ENCODE measurements around the gene CD302. TPM values are rescaled to one million over a fixed set of nuclear protein-coding genes. Genes with fewer than 3 reads are reported as not detected.
"Not testable (repeated sequence)": the region's sequence is repeated elsewhere in the genome, so short reads cannot be mapped to it uniquely, and the experiment has no call there.

CD302 gene
- polyA plus RNA-seq, 3 donors = 10.5 to 11.2 (median 10.9) TPM

GRCh38 chr2:159758239-159758638 lies 39.8 kb downstream of the CD302 start:
- no peak for DNase-seq

- no peak for DNase-seq
These were observed 42.2 kb downstream of the CD302 start for GRCh38 chr2:159755788-159756187.

DNA sequence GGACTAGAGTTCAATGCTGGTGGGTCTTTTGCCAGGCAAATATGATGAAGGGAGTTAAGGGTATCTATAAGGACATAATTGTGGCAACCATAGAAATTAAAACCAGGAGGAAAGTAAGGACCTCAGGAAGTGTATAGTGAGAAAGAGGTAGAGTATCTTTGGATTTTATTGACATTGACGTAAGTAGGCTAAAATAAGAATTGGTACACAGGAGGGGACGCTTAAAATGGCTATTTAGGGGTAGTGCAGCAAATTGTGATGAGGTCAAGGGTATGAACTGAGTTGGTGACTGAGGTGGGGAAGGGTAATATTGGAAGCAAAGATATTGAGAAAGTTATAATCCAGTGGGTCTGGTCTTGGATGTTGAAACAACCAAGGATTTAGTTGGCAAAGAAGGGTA lies 43.0 kb downstream of the CD302 start:
- no peak for DNase-seq

- no peak for DNase-seq
These were observed 44.2 kb downstream of the CD302 start for GRCh38 chr2:159753797-159754196.

- DNase-seq = no peak
These were observed 47.1 kb downstream of the CD302 start for GRCh38 chr2:159750873-159751272.

DNA sequence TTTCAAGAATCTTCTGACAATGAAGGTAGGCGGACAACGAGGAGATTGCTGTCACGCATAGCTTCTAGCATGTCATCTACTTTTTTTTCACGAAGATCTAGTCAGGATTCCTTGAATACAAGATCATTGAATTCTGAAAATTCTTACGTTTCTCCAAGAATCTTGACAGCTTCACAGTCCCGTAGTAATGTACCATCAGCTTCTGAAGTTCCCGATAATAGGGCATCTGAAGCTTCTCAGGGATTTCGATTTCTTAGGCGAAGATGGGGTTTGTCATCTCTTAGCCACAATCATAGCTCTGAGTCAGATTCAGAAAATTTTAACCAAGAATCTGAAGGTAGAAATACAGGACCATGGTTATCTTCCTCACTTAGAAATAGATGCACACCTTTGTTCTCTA lies 49.9 kb downstream of the CD302 start:
- no peak for DNase-seq

DNA sequence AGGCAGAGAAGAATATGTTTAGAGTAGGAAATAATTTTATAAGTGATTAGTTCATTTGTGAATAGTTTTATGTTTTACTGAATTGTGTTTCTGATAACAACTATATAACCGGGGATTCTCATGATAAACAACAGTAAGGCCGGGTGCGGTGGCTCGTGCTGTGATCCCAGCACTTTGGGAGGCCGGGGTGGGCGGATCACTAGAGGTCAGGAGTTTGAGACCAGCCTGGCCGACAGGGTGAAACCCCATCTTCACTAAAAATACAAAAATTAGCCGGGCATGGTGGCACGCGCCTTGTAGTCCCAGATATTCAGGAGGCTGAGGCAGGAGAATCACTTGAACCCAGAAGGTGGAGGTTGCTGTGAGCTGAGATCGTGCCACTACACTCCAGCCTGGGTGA lies 52.8 kb downstream of the CD302 start:
- not testable (repeated sequence) for DNase-seq

- no peak for DNase-seq
These were observed 53.6 kb downstream of the CD302 start for GRCh38 chr2:159744363-159744762.

GRCh38 chr2:159742846-159743245 lies 55.2 kb downstream of the CD302 start:
- no peak for DNase-seq

GRCh38 chr2:159738509-159739390 lies 59.3 kb downstream of the CD302 start:
- no peak for DNase-seq

GRCh38 chr2:159737917-159738296 lies 60.1 kb downstream of the CD302 start:
- no peak for DNase-seq

- no peak for DNase-seq
These were observed 60.6 kb downstream of the CD302 start for GRCh38 chr2:159737292-159737916.

GRCh38 chr2:159736048-159736447 lies 62.0 kb downstream of the CD302 start:
- no peak for DNase-seq

DNA sequence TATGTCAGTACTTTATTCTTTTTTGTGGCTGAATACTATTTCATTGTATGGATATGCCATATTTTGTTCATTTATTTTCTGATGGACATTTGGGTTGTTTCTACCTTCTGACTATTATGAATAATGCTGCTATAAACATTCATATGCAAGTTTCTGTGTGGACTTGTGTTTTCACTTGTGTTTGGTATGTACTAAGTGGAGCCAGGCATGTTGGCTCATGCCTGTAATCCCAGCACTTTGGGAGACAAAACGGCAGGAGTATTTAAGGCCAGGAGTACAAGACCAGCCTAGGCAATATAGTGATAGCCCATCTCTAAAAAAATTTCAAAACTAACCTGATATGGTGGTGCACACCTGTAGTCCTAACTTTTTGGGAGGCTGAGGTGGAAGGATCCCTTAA lies 62.4 kb downstream of the CD302 start:
- DNase-seq = no peak

DNA sequence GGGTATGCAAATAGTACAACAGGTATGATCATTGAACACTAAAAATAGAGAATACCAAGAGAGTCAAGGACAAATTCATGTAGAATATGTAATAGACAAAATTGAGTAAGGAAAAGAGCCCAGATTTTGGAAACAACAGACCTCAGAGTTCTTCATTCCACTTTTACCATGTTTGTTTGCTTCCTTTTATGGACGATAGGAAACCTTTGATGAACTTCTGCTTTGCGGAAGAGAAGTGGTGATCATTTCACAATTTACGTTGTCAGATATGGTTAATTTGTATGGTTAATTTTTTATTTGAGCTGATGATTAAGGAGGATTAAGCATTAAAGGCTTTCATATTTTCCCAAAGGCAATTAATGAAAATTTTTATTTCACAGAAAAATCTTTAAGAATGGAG lies 69.4 kb downstream of the CD302 start:
- DNase-seq = no peak

DNA sequence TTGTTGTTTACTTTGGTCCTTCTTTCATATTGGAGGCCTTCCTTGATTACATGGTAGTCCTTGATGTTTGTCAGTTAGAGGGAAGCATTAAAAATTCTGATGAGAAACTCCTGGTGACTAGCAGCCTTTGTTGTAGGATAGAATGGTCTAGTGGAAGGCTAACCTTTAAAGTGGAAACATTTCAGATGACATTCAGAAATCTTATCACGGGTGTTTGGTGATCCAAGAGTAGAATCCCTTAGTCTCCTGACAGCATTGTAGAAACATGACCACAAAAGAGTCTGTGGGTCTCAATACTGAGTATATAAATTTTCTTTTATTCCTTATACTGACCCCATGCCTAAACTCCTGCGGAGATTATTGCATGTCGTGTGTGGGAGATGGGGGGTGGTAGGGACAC lies 72.3 kb downstream of the CD302 start:
- DNase-seq = no peak

DNA sequence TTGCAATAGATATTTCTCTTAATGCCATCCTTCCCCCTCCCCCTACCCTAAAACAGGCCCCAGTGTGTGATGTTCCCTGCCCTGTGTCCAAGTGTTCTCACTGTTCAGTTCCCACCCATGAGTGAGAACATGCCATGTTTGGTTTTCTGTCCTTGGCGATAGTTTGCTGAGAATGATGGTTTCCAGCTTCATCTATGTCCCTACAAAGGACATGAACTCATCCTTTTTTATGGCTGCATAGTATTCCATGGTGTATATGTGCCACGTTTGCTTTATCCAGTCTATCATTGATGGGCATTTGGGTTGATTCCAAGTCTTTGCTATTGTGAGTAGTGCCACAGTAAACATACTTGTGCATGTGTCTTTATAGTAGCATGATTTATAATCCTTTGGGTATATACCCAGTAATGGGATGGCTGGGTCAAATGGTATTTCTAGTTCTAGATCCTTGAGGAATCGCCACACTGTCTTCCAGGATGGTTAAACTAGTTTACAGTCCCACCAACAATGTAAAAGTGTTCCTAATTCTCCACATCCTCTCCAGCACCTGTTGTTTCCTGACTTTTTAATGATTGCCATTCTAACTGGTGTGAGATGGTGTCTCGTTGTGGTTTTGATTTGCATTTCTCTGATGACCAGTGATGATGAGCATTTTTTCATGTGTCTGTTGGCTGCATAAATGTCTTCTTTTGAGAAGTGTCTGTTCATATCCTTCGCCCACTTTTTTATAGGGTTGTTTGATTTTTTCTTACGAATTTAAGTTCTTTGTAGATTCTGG lies 73.0 kb downstream of the CD302 start:
- DNase-seq = not testable (repeated sequence)

DNA sequence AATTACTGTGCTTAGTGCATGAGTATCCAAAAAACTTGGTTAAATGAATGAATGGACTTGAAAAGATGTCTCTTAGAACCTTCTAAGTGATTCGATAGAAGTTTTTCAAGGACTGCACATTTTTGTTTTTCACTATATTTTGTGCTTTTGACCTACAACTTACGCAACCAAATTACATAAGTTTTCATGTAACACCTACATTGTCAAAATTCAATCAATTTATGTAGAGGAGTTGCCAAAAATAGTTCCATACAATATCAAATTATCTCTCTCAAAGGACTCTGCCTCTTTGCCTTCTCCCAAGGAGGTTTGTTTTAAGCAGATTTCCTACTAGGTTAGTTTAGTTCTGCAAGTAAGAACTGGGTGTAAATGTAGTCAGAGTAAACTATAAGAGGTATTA lies 75.4 kb downstream of the CD302 start:
- DNase-seq = no peak

DNA sequence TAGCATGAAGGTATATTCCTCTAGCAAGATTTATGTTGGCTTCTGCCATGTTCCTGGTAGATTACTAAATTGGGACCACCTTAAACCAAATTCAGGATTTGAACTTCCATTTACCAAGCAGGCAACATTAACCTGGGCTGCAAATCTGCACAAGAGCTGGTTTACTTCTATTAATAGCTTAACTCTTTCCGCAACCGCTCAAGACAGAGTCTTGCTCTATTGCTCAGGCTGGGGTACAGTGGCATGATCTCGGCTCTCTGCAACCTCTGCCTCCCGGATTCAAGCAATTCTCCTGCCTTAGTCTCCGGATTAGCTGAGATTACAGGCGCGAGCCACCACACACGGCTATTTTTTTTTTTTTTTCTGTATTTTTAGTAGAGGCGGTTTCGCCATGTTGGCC lies 77.3 kb downstream of the CD302 start:
- no peak for DNase-seq
